Astrocyte (in vitro differentiated cells and primary cell): ENCODE data around the gene HOPX.
"Not testable (repeated sequence)": the region's sequence is repeated elsewhere in the genome, so short reads cannot be mapped to it uniquely, and the experiment has no call there.

Experiments used
- CTCF ChIP-seq: IDR thresholded peaks from 2 replicates; pipeline ENCODE4 v1.5.1; 2011; ENCODE audit warnings: low read depth, mild to moderate bottlenecking, inconsistent platforms, low read length, moderate library complexity; ENCODE audit not compliant: insufficient read depth
- EZH2 ChIP-seq: IDR thresholded peaks from 2 replicates; pipeline ENCODE4 v1.6.1; 2012; ENCODE audit warnings: mild to moderate bottlenecking, low read length, inconsistent platforms; ENCODE audit not compliant: insufficient read depth

- TF ChIP-seq CTCF, EZH2: not testable (repeated sequence)
Observed at GRCh38 chr4:56605464-56605863, 75.6 kb downstream of the HOPX start.
